Activated CD4-positive, alpha-beta T cell treated with anti-CD3 and anti-CD28 coated beads, Interleukin-2, amount 50 U/mL, for 16 hours (primary cell): ENCODE measurements around the gene LCN15.
"Not testable (repeated sequence)": the region's sequence is repeated elsewhere in the genome, so short reads cannot be mapped to it uniquely, and the experiment has no call there.

Experiments used
- DNase-seq: peaks from one replicate; pipeline ENCODE4 v3.0.0-alpha.2; 2020

Gene LCN15, protein sequence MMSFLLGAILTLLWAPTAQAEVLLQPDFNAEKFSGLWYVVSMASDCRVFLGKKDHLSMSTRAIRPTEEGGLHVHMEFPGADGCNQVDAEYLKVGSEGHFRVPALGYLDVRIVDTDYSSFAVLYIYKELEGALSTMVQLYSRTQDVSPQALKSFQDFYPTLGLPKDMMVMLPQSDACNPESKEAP

DNA sequence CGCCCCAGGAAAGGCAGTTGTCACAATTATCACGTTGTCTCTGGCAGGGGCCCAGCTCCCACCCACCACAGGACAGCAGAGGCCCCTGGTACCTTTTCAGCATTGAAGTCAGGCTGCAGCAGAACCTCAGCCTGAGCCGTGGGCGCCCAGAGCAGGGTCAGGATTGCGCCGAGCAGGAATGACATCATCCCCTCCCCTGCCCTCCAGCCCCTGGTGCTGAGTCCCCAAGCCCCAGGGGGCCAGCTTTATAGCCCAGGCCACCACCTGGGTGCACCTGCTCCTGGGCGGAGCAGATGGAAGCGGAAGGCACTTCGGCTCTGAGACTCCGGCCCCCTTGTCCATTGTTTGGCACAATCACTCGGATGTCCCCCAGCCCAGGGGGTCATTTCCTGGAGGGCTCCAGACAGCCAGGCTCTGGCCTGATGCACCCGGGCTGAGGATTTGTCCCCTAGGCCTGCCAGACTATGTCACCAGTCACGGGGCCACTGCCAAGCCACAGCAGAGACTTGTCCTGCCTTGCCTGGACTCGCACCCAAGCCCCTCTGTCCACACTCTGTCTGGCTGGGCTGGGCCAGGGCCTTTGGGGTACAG, at the start of gene LCN15:
TSS of gene LCN15 (minus strand) at position 218 of the 591 bp plus-strand sequence. CDS start at position 188, 30 bp downstream.
- no peak for DNase-seq

- DNase-seq, result no peak
Measured at GRCh38 chr9:136808806-136809158, 44.5 kb upstream of the LCN15 start.

- no peak for DNase-seq
Measured at GRCh38 chr9:136808075-136808805, 43.9 kb upstream of the LCN15 start.

DNA sequence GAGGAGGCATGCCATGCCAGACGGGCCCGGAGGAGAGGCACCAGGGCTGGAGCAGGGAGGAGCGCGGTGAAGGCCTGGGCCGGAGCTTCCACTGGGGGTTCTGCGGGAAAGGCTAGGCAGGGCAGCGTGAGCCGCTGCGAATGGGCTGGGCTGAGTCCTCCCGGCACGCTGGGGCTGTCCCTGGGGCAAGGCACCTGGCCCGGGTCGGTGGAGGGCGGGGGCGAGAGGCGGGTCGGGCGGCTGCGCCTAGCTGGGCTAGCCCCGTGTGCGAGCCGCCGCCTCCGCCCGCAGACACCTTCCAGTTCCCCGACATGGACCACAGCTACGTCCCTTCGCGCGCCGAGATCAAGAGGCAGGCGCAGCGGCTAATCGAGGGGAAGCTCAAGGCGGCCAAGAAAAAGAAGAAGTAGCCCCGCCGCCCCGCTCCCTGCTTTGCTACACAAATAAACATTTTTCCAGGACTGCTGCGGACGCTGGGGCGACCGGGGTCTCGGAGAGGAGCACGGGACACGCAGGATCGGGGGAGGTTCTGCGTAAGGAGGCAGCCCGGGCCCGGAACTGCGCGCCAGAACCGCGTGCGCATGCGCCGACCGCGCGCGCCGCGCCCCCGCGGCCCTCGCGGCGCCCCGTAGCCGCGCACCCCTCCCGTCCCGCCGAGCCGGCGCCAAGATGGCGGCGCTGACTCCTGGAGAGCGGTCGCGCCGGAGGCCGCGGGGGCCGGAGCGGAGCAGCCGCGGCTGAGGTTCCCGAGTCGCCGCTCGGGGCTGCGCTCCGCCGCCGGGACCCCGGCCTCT, 43.2 kb upstream of the LCN15 start, which contains the start of gene RABL6:
TSS of gene RABL6 (plus strand) at position 668 of the 794 bp plus-strand sequence. CDS start 249 bp downstream, outside the sequence.
- peak; percentile 83 for DNase-seq

GRCh38 chr9:136806631-136807201, 42.4 kb upstream of the LCN15 start:
- no peak for DNase-seq

GRCh38 chr9:136806067-136806466, 41.7 kb upstream of the LCN15 start:
- DNase-seq, result no peak

DNA sequence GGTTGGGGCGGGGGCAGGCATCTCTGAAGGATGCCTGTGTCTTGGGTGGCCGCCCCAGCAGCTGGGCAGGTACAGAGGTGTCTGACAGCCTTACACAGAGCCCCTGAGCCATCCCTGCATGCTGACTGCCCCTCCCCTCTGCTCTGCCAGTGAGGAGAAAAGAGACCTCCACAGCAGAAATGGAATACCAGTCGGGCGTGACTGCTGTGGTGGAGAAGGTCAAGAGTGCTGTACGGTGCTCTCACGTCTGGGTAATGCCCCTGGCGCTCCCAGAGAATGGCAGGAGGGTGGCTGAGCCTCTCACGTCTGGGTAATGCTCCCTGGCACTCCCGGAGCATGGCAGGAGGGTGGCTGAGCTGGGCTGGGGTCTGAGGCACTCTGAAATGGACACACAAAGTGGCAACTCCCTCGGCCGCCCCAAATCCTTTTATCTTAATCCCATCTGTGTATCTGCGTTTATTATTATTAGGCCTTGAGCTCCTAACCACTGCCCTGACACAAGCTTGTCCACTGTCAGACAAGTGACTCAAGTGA, 41.0 kb upstream of the LCN15 start:
- no peak for DNase-seq

DNA sequence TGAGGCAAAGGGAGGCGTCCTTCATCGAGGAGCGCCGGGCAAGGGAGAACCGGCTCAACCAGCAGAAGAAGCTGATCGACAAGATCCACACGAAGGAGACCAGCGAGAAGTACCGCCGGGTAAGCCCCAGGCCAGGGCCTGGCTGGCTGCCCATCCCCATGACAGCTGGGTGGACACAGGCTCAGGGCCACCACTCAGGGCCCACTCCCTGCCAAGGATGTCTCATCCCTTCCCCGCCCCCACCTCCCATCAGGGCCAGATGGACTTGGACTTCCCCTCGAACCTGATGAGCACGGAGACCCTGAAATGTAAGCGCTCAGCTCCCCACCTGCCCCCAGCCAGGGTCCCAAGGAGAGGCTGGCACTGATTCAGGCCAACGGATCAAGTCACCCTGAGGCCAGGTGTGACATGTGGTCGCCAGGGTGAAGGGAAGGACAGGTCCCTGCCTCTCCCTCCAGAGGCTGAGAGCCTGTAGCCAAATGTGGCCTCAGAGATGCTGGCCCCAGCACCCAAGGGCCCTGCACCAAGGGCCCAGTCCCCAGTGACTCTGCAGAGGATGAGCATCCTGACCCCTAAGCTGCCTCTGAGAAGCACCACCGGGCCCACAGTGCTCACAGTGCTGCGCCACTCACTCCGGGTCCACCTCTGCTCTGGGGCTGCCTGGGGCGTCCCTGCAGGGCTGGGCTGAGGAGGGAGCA, 40.3 kb upstream of the LCN15 start:
- no peak for DNase-seq

DNA sequence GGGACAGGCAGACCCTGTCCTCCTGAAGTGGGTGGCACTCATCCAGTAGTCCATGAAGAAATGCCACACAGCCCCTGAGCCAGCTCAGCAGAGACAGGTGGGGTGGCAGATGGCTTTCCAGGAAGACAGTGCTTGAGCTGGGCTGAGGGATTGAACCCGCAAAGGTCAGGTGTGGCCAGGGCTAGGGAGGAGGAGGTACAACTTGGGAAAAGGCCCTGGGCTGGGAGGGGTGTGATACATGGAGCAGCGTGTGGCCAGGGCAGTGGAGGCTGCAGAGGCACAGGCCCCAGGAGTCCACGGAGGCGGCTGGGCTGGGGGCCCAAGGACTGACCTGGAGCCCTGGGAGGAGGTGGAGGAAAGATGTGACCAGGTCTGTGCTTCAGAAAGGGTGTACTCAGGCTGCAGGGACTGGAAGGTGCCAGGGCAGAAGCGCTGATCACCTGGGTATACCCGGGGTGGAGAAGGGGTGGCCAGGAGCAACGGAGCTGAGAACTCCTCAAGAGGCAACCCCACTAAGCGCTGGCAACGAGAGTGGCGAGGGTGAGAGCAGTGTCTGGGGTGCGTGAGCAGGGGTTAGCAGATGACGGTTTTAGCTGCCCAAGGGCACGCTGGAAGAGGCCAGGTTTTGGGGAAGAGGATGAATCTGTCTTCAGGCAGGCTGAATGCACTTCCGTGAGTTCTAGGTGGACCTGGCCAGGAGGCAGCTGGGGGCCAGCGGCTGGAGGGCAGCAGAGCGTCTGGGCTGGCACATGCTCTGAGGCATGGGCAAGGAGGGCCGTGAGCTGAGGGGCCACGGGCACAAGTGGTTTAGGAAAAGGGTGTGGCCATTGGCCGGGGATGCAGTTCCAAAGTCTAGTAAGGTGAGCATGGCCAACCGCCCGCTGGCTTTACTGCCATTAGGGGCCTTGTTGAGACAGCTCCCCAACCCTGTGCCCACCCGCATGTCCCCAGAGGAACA, 39.5 kb upstream of the LCN15 start:
- DNase-seq, result no peak

DNA sequence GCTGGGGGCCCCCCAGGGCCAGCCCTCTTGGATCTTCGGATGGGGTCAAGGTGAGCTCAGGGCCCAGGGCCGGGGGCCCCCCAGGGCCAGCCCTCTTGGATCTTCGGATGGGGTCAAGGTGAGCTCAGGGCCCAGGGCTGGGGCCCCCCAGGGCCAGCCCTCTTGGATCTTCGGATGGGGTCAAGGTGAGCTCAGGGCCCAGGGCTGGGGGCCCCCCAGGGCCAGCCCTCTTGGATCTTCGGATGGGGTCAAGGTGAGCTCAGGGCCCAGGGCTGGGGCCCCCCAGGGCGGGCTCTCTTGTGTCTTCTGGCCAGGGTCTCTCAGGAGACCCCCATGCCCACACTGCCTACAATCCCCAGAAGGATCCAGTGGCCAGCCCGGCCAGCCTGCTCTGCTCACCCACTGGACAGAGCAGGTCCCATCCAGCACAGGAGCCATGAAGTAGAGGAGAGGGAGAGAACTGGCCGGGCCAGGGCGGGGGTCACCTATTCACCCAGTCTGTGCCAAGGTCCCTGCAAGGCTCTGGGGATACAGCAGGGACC, 38.8 kb upstream of the LCN15 start:
- not testable (repeated sequence) for DNase-seq

GRCh38 chr9:136802321-136802720, 38.0 kb upstream of the LCN15 start:
- no peak for DNase-seq

DNA sequence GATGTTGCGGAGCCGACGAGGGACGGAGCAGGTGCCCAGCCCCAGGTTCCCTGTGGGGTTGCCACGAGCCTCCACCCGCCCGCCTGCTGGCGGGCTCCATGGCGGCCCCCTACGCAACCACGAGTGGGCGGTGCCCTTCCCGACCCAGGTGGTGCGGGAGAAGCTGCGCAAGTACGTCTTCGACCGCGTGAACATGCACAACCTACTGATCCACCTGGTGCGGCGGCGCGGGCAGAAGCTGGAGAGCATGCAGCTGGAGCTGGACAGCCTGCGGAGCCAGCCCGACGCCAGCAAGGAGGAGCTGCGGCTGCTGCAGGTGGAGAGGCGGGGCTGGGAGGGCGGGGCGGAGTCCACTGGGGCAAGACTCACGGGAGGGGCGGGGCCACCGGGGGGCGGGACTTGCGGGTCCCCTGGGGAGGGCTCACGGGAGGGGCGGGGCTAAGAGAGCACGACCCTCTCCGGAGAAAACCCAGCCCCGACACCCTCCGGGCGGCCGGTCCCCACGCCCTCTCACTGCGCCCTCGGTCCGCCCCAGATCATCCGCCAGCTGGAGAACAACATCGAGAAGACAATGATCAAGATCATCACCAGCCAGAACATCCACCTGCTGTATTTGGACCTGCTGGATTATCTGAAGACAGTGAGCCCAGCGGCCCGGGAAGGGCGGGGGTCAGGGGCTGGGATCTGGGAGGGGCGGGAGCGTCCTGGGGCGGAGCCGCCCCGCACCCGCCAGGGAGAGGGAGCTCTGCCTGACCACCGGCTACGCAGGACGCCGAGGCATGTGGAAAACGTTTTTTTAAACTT, 35.7 kb upstream of the LCN15 start:
- DNase-seq, result peak; percentile 84

- DNase-seq, result no peak
Measured at GRCh38 chr9:136799079-136799853, 34.9 kb upstream of the LCN15 start.

GRCh38 chr9:136798708-136799078, 34.4 kb upstream of the LCN15 start:
- DNase-seq, result no peak

- DNase-seq, result not testable (repeated sequence)
Measured at GRCh38 chr9:136796775-136797347, 32.5 kb upstream of the LCN15 start.

GRCh38 chr9:136796238-136796774, 32.0 kb upstream of the LCN15 start, which contains the start of gene CCDC183:
TSS of gene CCDC183 (plus strand) at chr9:136796338. CDS start at chr9:136796398, 60 bp downstream.
- DNase-seq, result no peak

GRCh38 chr9:136795000-136795348, 30.7 kb upstream of the LCN15 start:
- DNase-seq, result no peak
